ENCODE results near the gene FAM107B.

FAM107B gene

DNA sequence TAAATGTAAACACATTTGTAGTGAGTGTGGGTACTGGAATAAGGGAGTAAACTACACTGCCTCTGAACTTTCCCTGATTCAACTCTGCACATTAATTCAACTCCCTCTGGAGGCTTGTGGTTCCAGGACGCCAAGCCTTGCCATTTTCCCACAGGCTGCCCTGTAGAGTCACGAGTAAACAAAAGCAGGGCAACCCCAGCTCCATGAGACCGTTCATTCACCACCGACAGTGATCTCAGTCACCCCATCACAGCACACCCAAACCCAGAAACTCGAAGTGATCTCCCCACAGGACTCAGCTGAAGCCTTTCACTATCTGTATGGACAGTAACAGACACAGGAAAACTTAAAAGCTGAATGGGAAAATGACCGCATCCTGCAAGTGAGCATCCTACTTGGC is 225.2 kb downstream of the FAM107B start:
- DNase-seq, result no peak

DNA sequence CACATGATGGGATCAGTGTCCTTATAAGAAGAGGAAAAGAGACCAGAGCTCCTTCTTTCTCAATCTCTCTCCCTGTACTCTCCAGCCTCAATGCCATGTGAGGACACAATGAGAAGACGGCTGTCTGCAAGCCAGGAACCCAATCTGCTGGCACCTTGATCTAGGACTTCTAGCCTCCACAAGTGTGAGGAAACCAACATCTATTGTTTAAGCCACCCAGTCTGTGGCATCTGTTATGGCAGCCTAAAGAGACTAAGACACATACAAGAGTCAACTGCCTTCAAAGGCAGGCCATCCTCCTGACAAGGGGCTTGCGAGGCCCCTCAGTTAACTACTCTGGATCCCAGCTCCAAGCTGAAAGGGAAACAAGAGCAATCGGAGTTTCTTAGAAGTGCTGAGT is 225.7 kb downstream of the FAM107B start:
- no peak for DNase-seq

DNA sequence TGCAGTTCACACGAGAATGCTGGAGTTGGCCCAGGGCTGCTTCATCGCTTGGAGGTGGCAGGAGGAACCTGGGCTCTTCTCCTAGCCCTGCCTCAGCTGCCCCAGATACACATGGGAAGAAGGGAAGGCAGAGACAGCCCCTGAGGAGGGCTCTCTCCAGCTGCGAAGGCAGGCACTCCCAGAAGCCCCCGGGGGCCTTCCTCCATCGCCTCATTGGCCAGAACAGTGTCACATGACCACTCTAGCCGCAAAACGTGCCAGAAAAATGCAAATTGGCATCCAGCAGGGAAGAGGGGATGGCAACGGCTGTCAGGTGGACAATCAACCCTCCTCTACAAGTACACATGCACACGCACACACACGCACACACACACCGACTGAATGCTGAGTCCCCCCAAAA is 226.2 kb downstream of the FAM107B start:
- no peak for DNase-seq

DNA sequence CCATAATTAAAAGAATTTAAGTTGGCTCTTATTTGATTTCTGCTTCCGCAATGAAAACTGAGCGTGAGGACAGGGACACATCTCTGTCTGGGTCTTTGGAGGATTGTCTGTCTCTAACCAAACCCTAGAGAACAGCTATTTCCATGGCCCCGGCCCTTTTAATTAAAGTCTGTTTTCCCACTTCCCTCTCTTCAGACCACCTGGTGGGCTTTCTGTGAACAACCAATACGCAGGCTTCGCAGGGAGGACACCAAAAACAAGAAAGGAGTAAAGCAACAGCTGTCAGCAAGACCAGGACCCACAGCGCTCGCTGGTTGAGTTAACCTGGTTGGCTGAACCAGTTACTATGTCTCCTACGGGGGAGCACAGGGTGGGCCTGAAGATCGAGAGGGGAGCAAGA is 226.9 kb downstream of the FAM107B start:
- no peak for DNase-seq

DNA sequence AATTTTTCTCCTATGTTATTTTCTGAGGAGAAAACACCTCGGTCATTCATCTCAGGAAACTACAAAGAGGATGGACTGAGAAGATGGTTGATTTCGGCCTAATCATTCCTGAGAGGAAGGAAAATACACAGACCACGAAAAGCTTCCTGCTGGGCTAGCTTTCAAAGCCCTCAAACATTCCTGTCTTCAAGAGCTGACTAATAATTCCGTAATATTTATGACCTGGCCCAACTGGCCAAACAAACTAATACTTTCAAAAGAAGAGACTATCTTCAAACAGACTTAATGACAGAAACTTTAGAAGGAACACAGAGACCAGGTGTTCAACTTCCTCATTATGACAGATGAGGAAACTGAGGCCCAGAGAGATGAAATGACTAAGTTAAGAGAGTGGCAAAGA is 228.9 kb downstream of the FAM107B start:
- no peak for DNase-seq

DNA sequence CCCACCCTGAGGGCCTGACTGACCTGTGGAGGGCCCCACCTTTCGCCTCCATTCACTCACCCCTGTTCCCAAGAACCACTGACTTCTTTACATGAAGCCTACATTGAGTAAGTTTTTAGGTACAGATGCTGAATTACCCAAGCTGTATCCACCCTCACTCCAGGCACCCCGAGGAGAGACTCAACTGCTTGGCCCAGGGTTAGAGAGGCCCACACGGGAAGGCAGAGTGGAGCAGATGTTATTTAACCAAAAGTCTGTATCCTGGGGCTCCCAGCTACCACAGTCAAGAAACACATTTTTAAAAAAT is 230.8 kb downstream of the FAM107B start:
- no peak for DNase-seq

DNA sequence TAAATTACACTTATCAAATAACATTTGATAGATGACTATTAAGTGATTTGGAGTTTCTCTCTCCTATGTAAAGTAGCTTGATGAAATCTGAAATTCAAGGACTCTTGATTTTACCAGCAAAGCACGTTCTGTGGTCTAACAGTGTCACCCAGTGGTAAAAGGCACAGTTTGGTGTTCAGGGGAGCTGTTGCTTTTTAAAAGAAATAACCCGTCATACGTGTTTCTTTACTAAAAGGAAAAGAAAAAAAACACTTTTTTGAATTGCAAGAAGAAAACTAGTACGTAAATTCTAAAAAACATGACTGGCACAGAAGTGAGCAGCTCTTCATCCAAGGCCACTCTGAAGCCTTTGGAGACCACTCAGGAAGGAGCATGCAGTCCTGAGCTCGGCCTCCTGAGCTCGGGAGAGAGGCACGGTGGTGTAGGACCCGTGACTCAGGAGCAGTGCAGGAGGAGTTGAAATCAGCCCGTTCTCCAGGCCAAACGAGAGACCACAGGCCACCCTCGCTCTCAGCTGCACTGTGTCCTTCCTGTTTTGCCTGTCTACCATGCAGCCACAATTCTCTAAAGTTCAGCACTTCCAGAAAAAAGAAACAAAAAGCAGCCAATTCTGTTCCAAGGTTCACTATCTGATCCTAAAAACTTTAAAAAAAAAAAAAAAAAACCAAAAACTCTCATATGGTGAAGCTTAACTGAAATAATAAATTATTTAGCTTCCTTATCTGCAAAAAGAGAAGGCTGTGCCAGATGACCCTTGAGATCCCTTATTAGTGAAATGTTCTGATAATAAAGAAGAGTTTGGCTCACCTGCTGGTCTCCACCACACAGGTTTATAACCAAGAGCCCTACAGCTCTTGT is 231.4 kb downstream of the FAM107B start:
- DNase-seq, result no peak

DNA sequence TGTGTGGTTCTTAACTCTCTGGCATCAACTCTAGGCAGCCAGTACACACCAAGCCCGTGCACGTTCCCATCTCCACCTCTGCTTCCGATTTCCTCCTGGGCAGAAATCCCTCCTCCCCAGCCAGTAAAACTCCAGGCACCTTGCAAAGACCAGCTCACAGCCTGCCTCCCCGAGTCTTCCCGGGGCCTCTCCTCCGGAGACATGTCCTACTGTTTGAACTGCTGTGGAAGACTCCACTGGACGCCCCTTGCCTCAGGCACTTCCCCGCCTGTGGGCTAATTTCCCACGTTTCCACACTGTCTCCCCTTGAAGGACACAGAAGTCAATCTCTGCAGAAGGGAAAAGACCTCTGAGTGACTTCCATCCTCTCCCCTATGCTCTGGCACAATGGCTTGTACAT is 233.3 kb downstream of the FAM107B start:
- DNase-seq, result no peak

DNA sequence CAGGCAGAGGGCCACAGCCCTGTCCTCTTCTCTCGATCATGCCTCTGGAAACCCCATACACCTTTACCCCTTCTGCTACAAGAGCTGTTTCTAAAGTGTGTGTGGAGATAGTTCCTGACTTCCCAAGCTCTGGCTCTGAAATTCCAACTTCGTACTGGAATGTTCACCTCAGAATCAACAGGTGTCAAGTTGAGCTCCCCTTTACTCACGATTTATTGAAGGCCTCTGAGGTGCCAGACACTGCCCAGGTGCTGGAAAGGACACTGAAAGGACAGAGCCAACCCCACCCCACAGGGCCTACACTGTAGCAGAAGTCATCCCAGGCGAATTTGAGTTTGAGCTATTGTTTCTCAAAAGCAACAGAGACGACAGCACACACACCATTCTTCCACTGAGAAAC is 234.1 kb downstream of the FAM107B start:
- DNase-seq, result no peak

DNA sequence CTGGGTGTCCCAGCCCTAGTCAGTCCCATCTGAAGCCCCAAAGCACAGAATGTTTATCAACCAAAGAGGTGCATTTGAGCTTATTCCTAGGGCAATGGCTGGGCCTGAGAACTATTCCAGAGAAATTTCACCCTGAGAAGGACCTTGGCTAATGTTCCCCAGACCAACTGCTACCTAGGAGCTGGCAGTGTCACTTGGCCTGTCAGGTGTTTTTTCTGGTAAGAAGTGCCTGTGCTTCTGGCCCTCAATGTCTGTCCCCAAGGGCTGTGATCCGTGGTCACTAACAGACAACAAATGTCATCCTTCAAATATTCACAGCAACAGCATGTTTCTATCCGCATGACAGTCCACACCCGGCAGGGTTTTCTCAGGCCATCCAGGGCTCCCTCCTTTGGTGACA is 234.6 kb downstream of the FAM107B start:
- no peak for DNase-seq

DNA sequence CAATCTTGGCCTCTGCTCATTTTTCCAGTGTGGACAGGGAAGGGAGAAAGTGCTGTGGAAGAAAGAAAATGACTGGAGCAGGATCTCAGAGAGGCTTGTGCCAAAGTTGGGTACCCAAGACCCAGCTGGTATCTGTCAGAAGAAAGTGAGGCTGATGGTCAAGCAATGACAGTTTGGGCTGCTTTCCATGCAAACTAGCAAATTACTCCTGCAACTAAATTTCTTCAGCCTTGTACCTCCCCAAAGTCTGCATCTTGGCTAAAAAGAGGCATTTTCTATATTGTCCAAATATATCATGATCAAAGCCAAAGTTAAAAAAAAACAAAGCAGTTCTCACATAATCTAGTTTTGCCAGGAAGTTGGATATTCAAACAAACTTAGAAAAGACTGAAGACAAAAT is 235.5 kb downstream of the FAM107B start:
- no peak for DNase-seq

DNA sequence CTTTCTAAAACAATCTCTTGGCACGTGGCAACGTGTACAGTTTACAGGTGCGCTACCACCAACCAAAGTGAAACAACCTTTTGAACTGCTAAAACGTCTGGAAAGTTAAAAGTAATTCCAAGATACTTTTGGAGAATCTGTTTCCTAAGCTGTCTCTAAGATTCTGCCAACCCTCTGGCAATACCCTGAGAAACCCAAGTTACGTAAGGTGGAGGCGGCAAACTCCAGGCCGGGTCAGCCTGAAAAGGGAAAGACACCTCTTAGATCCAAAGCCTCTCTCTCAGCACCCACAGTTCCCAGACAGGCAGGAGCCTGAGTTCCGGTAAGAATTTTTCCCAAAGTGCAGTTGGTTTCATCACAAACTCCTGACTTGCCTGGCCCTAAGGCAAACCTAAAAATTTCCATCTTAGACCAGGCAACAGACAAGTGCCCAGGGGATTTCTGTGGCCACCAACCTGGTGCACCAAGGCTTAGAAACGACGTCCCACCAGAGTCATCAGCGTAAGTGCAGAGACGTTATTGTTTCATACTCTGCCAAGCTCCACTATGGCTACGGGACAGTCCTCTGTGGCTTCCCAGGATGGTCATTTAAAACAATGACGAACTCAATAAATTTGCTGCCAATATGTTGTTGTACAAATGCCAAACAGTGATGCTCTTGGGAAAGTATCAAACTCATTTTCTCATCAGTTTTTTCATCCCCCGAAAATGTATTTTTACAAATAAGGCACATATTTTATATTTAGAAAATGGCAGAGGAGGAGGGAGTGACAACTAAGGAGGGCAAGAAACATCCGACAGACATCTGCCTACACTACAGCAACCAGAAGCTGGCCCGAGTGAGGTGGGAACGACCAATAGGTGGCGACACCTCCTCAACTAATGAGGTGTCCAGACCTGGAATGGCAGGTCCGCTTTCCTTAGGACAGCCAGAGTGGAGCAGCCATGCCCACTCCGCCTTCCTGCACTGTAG is 238.2 kb downstream of the FAM107B start:
- DNase-seq, result peak; percentile 45

DNA sequence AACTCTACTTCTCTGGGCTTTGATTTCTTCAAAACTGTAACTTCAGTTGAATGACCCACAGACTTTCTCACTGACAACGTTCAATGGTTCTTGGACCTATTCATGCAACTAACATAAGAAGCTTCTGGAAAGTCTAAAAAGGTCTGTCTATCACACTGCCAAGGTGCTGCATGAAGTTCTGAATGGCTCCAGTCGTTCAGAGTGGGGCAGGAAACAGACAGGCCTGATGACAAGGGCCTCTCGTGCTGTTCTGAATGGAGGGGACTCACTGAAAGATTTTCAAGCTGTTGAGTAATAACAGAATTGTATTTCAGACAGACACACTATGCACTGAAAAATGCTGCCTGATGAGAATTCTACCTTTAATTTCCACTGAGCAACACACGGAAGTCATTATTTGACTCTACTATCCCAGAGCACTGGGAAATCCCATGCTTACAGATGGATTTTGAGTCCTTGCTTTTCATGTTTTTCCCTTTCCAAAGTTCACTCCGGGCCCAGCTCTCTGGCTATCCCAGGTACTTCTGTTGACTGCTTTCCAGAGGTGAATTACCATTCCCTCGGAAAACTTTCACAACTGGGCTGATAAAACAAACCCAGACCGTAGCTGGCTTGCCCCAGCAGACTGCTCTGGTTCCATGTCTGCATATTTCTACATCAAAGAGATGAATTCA is 239.1 kb downstream of the FAM107B start:
- no peak for DNase-seq

DNA sequence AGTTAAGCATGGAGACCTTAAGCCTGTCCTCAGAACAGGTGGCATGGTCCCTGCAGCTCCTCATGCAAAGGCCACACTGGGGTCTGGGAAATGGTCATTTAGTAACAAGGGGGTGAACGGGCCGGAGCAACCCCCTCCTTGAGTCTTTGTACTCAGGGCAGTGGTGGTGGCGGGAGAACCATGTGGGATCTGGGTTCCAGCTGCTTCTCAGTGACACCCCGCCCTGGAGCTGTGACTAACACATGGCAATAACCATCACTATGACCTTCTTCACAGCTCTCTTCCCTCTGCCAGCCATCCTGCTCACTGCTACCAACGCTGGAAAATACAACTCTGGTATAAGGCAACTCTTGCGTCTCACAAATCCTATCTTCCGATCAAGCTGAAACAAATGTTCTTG is 240.5 kb downstream of the FAM107B start:
- no peak for DNase-seq

DNA sequence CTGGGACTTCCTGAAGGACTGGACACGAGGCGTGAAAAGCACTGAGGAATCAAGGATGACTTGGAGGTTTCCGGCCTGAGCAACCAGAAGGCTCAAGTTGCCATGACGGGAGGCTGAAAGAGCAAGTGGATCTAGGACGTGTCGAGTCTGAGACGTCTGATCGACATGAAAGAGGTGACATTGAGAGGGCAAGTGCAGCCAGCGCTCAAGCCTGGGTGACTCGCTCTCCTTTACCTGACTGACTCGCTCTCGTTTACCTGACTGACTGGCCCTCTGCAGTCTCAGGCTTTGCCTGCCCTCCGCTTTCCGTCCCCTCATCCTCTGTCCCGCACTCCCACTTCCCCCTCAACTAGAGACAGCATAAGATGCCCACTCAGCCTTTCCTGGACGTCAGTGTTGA is 241.4 kb downstream of the FAM107B start:
- no peak for DNase-seq

DNA sequence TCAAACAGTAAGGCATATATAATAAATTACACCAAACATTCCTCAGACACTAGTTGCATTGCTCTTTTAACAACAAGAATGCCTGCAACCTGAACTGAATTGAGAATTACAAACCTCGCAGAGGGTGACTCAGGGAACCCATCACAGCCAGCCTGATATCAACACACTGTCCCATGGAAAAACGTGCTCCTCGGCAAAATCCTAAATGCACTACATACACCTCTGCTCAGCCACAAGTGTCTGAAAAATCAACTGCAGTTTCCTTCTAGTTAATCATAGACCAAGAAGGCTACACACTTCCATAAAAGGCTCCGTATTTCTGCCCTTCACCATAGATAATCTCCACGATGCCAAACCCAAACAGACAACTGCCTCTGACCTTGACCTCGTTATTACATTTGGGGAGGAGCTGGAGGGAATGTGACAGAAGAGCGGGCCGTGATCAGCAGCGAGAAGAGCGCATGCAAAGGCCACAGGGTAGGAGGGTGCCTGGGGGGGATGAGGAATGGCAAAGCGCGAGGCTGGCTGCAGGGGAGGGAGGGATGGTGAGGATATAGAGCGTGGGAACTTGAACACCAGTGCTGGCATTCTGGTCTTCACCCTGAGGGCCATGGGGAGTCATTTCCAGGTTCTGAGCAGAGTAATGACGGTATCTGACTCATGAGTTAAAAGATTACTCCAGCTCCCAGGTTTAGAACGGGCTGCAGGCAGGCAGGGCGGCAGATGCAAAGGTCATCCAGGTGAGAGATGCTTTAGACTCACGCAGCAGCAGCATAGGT is 242.0 kb downstream of the FAM107B start:
- DNase-seq, result no peak

DNA sequence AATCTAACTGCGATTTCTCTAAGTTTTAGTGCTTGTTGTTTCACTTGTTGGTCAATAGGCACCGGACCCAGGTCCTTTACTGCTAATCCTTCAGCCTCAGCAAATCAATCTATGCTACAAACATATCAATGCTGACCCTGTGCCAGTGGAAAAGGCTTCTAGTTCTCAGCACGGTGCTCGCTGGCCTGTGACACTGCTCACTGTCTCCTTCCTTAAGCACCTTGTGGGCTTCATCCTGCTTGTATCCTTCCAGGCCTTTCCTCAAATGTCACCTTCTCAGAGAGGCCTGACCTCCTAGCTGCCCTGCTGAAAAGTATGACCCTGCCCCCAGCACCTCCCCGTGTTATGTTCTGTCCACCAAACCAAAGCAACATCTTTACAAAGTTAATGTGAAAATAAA is 242.7 kb downstream of the FAM107B start:
- DNase-seq, result no peak

DNA sequence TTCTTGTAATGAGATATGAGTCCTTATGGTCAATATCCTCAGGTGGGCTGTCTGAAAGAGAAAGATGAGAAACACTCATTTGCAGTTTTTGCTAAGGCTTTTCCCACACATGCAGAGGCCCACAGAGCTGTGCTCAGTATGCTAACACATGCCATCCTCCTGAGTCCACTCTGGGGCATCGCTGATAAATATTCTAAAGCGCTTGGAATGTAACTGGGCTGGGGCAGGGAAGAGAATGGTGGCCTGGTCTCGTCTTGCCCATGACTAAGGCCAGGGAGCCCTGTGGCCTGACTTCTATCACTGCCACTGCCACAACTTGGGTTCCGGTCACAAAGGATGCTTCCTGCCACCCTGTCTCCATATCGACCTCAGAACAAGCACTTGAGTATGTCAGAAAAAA is 244.2 kb downstream of the FAM107B start:
- DNase-seq, result no peak

DNA sequence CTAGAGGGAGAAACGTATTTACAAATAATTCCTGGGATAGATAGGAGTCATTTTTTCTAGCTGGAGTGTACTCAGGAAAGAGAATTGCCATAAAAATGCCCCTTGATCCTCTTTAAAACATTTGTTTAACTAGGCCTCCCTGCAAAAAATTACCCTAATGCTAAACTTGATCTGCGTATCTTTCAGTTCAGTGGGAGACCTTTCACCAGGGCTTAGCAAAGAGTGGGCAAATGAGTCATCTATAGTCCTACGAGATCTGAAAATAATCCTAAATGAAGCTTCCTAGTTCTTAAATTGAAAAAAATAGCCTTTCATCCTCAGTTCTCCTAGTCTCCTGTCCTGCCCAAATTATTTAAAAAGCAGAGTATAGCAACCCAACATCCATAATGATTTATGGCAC is 245.3 kb downstream of the FAM107B start:
- no peak for DNase-seq

DNA sequence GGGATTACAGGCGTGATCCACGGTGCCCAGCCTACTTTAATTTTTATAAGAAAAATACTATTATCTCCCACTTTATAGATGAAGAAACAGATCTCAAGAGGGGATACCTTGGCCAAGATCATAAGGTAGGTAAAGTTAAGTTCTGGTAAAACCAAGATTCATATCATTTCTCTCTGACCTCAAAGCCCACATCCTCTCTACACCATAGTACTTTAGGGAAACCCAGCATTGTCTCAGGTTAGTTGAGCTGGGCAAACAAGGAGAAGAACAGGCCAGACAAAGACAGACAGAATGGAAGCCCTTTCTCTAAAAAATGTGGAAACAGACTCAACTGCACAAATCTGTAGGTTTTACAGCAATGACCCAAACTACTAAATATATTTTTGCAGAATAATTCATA is 246.2 kb downstream of the FAM107B start:
- DNase-seq, result no peak

DNA sequence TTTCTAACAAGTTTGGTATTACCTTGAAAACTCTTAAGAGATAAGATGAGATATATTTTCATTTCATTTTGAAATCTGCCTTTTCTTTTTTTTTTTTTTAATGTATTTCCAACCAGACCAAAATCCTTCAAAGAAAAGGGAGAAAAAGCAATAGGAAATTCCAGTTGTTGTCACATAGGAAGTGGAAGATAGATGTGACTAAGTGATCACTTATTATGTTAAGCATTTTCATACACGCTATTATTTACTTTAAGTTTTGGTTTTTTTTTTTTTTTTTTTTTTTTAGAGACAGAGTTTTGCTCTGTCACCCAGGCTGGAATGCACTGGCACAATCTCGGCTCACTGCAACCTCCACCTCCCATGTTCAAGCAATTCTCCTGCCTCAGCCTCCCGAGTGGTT is 246.8 kb downstream of the FAM107B start:
- no peak for DNase-seq

DNA sequence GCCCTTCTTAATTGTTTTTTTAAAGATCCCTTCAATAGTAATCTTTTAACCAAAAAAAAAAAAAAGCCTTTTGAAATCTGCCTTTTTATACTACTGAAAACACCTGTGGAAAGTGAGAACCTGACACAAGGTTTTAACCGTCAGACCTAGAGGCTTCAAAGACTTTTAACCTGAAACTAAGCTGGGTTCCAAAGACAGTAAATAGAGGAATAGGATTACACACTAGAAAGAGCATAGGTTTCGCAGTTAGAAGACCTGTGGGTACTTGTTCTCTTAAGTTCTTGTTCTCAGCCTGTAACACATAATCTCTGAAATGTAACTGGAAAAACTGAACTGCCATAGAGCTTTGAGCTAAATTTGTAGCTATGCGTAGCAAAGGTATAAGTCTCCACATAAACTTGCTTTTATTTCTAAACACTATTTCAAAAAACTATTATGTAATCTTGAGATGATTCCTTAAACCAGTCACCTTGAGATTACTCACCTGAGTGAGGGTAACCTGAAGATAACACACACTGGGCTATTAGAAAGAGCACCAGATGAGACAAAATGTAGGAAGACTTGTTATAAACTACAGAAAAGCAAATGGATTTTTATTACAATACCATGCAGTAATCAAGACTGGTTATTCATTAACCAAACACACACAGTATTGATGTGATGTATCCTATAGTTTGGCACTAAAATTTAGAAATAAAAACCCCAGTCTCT is 247.4 kb downstream of the FAM107B start:
- DNase-seq, result no peak

Data from stimulated activated CD4-positive, alpha-beta T cell treated with anti-CD3 and anti-CD28 coated beads, Interleukin-12 subunit alpha, Interleukin-12 subunit beta, amount 100 ng/mL, for 4 hours (primary cell).